ENCODE results near the gene CCT5. TPM values are rescaled to one million over a fixed set of nuclear protein-coding genes. Genes with fewer than 3 reads are reported as not detected.

The CCT5 gene
- total and polyA plus RNA-seq, 2 donors (not counting 1 experiment from before 2014, with no cell fraction given), result 74.3 to 77.7 TPM

GRCh38 chr5:10291692-10292339 is 41.7 kb downstream of the CCT5 start:
- ChIA-PET POLR2A (no interaction called here), CTCF (interaction anchor here (2.0 kb wide), 1 partner anchor 8 kb away, joined by 6 read pairs; no protein-coding TSS in a partner anchor)
- ATAC-seq (ENCODE audit: low read depth) (no peak), DNase-seq (no peak)
- Histone ChIP-seq H3K36me3 (replicated peaks in 1 of 2; ENCODE audit: control extremely low read depth in 1 of 2, control insufficient read depth in 1 of 2, extremely low read depth in 1 of 2, insufficient read depth in 2 of 2, low read length in 1 of 2) (no peaks in the 10 kb centered on the region), H3K4me1 (ENCODE audit: control insufficient read depth in 2 of 2, insufficient read depth in 2 of 2, low read length in 2 of 2) (peaks cover 0 to 9% of the 10 kb centered on the region in 2 donors), H3K79me2 (ENCODE audit: control insufficient read depth, insufficient read depth, low read length) (no peaks in the 10 kb centered on the region), H3K4me3 (ENCODE audit: control extremely low read depth in 1 of 5, extremely low read depth in 1 of 5, insufficient read depth in 1 of 5, low read depth in 2 of 5, low read length in 4 of 5) (no peak overlapping the region), H3K4me2 (replicated peaks; ENCODE audit: low read depth, low read length, poor library complexity, severe bottlenecking) (no peak overlapping the region), H3K9me3 (ENCODE audit: control extremely low read depth in 1 of 3, control insufficient read depth in 2 of 3, insufficient read depth in 1 of 3, low read length in 2 of 3) (no peaks in the 10 kb centered on the region), H3K27ac (ENCODE audit: low read length in 2 of 2) (no peak overlapping the region), H4K20me1 (ENCODE audit: control insufficient read depth, insufficient read depth, low read length, poor library complexity, severe bottlenecking) (no peaks in the 10 kb centered on the region), H2AFZ (ENCODE audit: insufficient read depth, low read depth, low read length, poor library complexity, severe bottlenecking) (no peak overlapping the region), H3K27me3 (replicated peaks in 1 of 4; ENCODE audit: control extremely low read depth in 1 of 4, control insufficient read depth in 3 of 4, insufficient read depth in 4 of 4, low read length in 3 of 4) (peaks cover 0 to 6% (median 0%) of the 10 kb centered on the region in 4 experiments), H3K9ac (ENCODE audit: low read length) (no peak overlapping the region)
- no peak overlapping the region for H3K4me3 Mint-ChIP-seq
- TF ChIP-seq EZH2 (IDR thresholded peaks at IDR 0.05; ENCODE audit: borderline replicate concordance, insufficient read depth, low read depth, low read length, poor library complexity, severe bottlenecking) (no peak), CTCF (IDR thresholded peaks at IDR 0.05) (no peak)
- H3K4me1 Mint-ChIP-seq, result peaks cover 4% of the 10 kb centered on the region
- WGBS (ENCODE audit: insufficient coverage), result 89% methylated on average over 3 of the region's 9 CpGs
- intact Hi-C loops (cut with micrococcal nuclease), result no loop called here
- peaks cover 26% of the 10 kb centered on the region for H3K27me3 Mint-ChIP-seq
- no peaks in the 10 kb centered on the region for H3K9me3 Mint-ChIP-seq (ENCODE audit: insufficient read depth)
- no peak overlapping the region for H3K27ac Mint-ChIP-seq

GRCh38 chr5:10293907-10294662 is 44.0 kb downstream of the CCT5 start:
- intact Hi-C loops (cut with micrococcal nuclease), result no loop called here
- Histone ChIP-seq H3K36me3 (replicated peaks in 1 of 2; ENCODE audit: control extremely low read depth in 1 of 2, control insufficient read depth in 1 of 2, extremely low read depth in 1 of 2, insufficient read depth in 2 of 2, low read length in 1 of 2) (no peaks in the 10 kb centered on the region), H3K79me2 (ENCODE audit: control insufficient read depth, insufficient read depth, low read length) (no peaks in the 10 kb centered on the region), H3K4me2 (replicated peaks; ENCODE audit: low read depth, low read length, poor library complexity, severe bottlenecking) (no peak overlapping the region), H3K9me3 (ENCODE audit: control extremely low read depth in 1 of 3, control insufficient read depth in 2 of 3, insufficient read depth in 1 of 3, low read length in 2 of 3) (no peaks in the 10 kb centered on the region), H3K27ac (ENCODE audit: low read length in 2 of 2) (no peak overlapping the region), H3K27me3 (replicated peaks in 1 of 4; ENCODE audit: control extremely low read depth in 1 of 4, control insufficient read depth in 3 of 4, insufficient read depth in 4 of 4, low read length in 3 of 4) (peaks cover 0 to 4% (median 0%) of the 10 kb centered on the region in 4 experiments), H3K9ac (ENCODE audit: low read length) (no peak overlapping the region), H4K20me1 (ENCODE audit: control insufficient read depth, insufficient read depth, low read length, poor library complexity, severe bottlenecking) (no peaks in the 10 kb centered on the region), H2AFZ (ENCODE audit: insufficient read depth, low read depth, low read length, poor library complexity, severe bottlenecking) (no peak overlapping the region), H3K4me3 (ENCODE audit: control extremely low read depth in 1 of 5, extremely low read depth in 1 of 5, insufficient read depth in 1 of 5, low read depth in 2 of 5, low read length in 4 of 5) (no peak overlapping the region), H3K4me1 (ENCODE audit: control insufficient read depth in 2 of 2, insufficient read depth in 2 of 2, low read length in 2 of 2) (no peaks in the 10 kb centered on the region)
- Mint-ChIP-seq H3K27me3 (peaks cover 26% of the 10 kb centered on the region), H3K4me1 (no peaks in the 10 kb centered on the region), H3K4me3 (no peak overlapping the region), H3K27ac (no peak overlapping the region), H3K9me3 (ENCODE audit: insufficient read depth) (no peaks in the 10 kb centered on the region)
- POLR2A ChIA-PET, result no interaction called here
- TF ChIP-seq CTCF (IDR thresholded peaks at IDR 0.05) (no peak), EZH2 (IDR thresholded peaks at IDR 0.05; ENCODE audit: borderline replicate concordance, insufficient read depth, low read depth, low read length, poor library complexity, severe bottlenecking) (no peak)
- ATAC-seq (ENCODE audit: low read depth) (no peak), DNase-seq (no peak)
- CTCF ChIA-PET, result no interaction called here
- 92% methylated on average over 3 of the region's 3 CpGs for WGBS (ENCODE audit: insufficient coverage)
